NB4 (cell line): Measurements from ENCODE around the gene C6orf89.

Experiments used
- DNase-seq: peaks from one replicate; pipeline ENCODE4 v3.0.0; 2010; ENCODE audit warnings: low read depth
- H3K4me3 ChIP-seq: one replicate; pipeline ENCODE4 v1.5.1; 2011; ENCODE audit warnings: mild to moderate bottlenecking, low read depth, low read length, moderate library complexity
- MYC ChIP-seq: IDR thresholded peaks from 2 replicates; pipeline ENCODE4 v1.6.1; 2011; ENCODE audit warnings: low read depth, low read length
- POLR2A ChIP-seq: IDR thresholded peaks from 2 replicates; pipeline ENCODE4 v1.6.1; 2011; ENCODE audit warnings: mild to moderate bottlenecking; ENCODE audit not compliant: insufficient read length; ENCODE audit errors: extremely low read depth
- TF ChIP-seq, protein P1 (sequence below): IDR thresholded peaks from one replicate; pipeline ENCODE4 v1.5.1; 2012; ENCODE audit warnings: low read depth, low read length
- TF ChIP-seq, protein P2 (sequence below): IDR thresholded peaks from 2 replicates; pipeline ENCODE4 v1.6.1; 2011; ENCODE audit warnings: low read depth, low read length

C6orf89 gene

DNA sequence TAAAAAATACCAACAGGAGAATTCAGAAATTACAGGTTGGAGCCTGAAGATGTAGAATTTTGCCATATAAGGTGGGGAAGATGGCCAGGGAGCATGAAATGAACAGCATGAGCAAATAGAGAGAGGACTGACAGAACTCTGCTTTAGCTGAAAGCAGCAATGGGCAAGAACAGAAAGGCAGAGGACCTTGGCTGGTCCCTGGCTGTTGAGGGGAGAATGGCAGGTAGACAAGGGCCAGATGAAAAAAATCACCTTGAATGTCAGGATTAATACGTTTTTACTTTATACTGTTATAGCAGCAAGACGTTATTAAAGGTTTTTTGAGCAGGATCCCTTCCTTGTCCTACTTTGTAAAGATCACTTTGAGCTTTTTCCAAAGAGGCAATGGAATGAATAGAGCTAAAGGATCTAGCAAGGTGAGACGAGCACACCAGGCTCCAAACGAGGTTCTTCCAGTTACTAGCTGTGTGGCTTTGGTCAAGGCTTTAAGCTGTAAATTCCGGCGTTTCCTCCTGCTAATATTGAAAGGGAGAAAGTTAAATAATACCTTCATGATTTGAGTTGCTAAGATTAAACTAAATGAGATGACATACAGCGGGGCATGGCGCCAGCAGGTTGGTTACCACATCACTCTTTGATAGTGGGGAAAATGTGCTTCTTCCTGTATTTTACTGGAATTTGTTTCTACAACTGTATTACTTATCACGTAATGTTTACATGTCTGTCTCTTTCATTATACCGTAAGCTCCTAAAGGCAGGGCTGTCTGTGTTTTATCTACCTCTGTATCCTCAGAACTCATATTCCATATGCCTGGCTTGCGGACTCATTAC, 11.9 kb upstream of the C6orf89 start:
- TF ChIP-seq, protein P1, sequence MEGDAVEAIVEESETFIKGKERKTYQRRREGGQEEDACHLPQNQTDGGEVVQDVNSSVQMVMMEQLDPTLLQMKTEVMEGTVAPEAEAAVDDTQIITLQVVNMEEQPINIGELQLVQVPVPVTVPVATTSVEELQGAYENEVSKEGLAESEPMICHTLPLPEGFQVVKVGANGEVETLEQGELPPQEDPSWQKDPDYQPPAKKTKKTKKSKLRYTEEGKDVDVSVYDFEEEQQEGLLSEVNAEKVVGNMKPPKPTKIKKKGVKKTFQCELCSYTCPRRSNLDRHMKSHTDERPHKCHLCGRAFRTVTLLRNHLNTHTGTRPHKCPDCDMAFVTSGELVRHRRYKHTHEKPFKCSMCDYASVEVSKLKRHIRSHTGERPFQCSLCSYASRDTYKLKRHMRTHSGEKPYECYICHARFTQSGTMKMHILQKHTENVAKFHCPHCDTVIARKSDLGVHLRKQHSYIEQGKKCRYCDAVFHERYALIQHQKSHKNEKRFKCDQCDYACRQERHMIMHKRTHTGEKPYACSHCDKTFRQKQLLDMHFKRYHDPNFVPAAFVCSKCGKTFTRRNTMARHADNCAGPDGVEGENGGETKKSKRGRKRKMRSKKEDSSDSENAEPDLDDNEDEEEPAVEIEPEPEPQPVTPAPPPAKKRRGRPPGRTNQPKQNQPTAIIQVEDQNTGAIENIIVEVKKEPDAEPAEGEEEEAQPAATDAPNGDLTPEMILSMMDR = no peak
- TF ChIP-seq POLR2A = no peak
- no peak; the same call in 1 of the 2 replicates for TF ChIP-seq MYC
- TF ChIP-seq, protein P2, sequence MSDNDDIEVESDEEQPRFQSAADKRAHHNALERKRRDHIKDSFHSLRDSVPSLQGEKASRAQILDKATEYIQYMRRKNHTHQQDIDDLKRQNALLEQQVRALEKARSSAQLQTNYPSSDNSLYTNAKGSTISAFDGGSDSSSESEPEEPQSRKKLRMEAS = no peak
- peak; percentile 46 for DNase-seq

DNA sequence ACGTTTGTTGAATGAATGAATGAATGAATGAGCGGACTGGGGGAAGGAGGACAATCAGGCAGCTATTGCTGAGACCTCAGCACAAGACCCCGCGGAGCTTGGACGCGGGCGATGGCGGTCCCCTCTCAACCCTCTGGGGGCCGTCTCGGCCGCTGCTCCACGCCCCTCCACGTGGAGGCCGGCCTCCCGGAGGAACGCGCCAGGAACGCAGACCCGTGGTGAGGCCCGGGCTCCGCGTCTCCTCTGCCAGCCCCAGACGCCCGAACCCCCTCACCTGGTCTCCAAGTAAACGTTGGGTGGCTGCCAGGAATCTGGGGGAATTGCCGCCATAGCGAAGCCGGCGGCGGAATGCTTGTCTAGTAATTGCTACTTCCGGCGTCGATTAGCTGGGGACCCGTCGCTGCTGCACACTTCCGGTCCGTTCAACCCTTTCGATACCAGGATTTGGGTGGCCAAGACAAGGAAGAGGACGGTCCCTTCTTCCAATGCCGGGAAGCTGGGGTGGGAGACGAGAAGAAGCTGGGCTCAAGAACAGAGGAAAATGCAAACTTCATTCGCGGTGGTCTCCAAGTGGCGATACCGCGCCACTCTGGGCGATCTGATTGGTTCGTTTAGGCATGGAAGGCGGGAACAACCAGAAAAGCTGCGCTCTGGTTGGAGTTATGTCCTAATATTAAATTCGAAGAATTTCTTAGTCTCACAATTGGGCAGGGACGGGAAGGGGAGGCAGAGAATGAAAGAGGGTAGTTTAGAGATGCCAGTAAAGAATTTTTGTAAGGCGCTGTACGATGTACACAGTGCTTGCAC, 11.1 kb upstream of the C6orf89 start, which contains the start of gene PPIL1:
PPIL1 (minus strand) TSS at position 361 of the 807 bp plus-strand sequence; CDS start at position 330, 31 bp downstream.
- peak; percentile 92 for DNase-seq
- peak within 1 kb of the TSS; percentile 84 for H3K4me3 ChIP-seq
- TF ChIP-seq POLR2A (peak; percentile 47), MYC (peak; percentile 85)
- TF ChIP-seq, protein P1 = no peak
- TF ChIP-seq, protein P2 = peak; percentile 67

More for the DNA sequence above, 11.9 kb upstream of the C6orf89 start:
- peak overlapping the region; percentile 84 for H3K4me3 ChIP-seq

DNA sequence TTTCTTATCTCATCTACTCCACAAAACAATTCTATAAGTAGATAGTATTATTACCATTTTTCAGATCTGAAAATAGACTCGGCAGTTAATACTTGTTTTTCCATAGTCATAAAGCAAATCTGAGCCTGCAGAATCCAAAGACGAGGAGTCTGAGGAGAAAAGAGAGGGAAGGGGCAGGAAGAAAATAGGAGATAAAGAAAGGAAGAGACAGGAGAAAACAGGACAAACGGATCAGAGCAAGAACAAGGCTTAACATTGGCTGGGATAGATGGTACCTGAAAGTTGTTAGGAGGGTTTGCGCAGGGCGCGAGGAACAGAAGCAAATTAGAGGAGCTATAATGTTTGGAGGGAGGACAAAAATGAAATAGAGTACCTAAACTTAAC, 10.5 kb upstream of the C6orf89 start:
- no peak for DNase-seq
- H3K4me3 ChIP-seq = peak overlapping the region; percentile 84
- TF ChIP-seq, protein P2 = no peak
- TF ChIP-seq POLR2A (no peak), MYC (no peak)
- TF ChIP-seq, protein P1 = no peak

DNA sequence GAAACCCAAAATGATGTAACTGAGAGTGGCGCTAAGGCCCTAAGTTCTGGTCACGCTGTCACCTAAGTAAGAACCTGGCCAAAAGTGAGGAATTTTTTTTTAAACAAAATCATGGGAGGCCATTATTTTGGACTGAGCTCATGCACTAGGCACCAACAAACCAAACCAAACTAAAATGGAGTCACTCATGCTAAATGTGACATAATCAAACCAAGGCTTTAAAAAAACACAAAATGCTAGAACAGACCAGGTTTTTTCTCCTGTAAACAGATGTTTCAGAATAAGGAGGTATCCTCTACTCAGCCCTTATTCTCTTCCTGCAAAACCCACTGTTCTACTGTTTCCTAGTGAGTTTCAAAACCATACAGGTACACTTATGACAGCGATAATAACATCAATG, 1.1 kb upstream of the C6orf89 start:
- H3K4me3 ChIP-seq = no peak overlapping the region
- TF ChIP-seq, protein P1 = no peak
- TF ChIP-seq POLR2A = no peak
- TF ChIP-seq MYC = no peak
- TF ChIP-seq, protein P2 = no peak
- no peak for DNase-seq

DNA sequence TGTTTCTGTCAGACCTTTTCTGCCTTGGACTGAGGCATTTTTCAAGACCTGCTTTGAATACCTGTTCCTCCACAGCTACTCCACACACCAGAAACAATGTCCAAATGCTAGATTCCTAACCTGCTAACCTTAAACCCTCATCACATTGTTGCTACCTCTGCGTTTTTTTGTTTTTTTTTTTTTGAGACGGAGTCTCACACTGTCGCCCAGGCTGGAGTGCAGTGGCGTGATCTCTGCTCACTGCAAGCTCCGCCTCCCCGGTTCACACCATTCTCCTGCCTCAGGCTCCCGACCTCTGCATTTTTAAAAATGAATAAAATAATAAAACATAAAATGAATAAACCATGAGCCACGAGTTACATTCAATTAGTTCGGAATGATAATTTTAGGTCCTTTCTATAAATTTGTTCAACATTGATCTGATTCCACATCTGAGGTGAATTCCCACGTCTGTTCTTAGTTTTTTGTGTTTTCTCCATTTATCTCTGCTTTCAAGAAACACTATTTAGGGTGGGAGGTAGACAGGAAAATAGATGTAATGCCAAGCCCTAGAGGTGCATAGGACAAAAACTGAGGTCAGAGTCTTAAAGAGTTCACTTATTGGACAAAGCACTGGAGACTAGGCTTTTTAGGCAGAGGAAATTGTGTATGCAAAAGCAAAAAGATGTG, 1.3 kb downstream of the C6orf89 start:
- DNase-seq = no peak
- peak overlapping the region; percentile 75 for H3K4me3 ChIP-seq
- TF ChIP-seq, protein P2 = no peak
- TF ChIP-seq POLR2A (no peak), MYC (no peak)
- TF ChIP-seq, protein P1 = no peak
